Measurements from ENCODE around the gene ITPR2.
"Not testable (repeated sequence)": the region's sequence is repeated elsewhere in the genome, so short reads cannot be mapped to it uniquely, and the experiment has no call there.

ITPR2 gene

GRCh38 chr12:26729137-26729671, 103.8 kb downstream of the ITPR2 start:
- not testable (repeated sequence) for DNase-seq (ENCODE audit: low read depth in 2 of 2)

- DNase-seq (ENCODE audit: low read depth in 2 of 2): no peak
Observed at GRCh38 chr12:26728205-26729050, 104.6 kb downstream of the ITPR2 start.

GRCh38 chr12:26727482-26728204, 105.4 kb downstream of the ITPR2 start:
- DNase-seq (ENCODE audit: low read depth in 2 of 2): no peak

GRCh38 chr12:26726956-26727355, 106.0 kb downstream of the ITPR2 start:
- DNase-seq (ENCODE audit: low read depth in 2 of 2): no peak

GRCh38 chr12:26725276-26725916, 107.6 kb downstream of the ITPR2 start:
- no peak for DNase-seq (ENCODE audit: low read depth in 2 of 2)

- no peak for DNase-seq (ENCODE audit: low read depth in 2 of 2)
Observed at GRCh38 chr12:26724309-26724702, 108.7 kb downstream of the ITPR2 start.

GRCh38 chr12:26723379-26724308, 109.3 kb downstream of the ITPR2 start:
- DNase-seq (ENCODE audit: low read depth in 2 of 2): no peak

- no peak for DNase-seq (ENCODE audit: low read depth in 2 of 2)
Observed at GRCh38 chr12:26721800-26722199, 111.2 kb downstream of the ITPR2 start.

GRCh38 chr12:26719852-26720251, 113.1 kb downstream of the ITPR2 start:
- no peak for DNase-seq (ENCODE audit: low read depth in 2 of 2)

- no peak for DNase-seq (ENCODE audit: low read depth in 2 of 2)
Observed at GRCh38 chr12:26717757-26718156, 115.2 kb downstream of the ITPR2 start.

GRCh38 chr12:26715232-26715631, 117.8 kb downstream of the ITPR2 start:
- DNase-seq (ENCODE audit: low read depth in 2 of 2): no peak

- no peak for DNase-seq (ENCODE audit: low read depth in 2 of 2)
Observed at GRCh38 chr12:26713885-26714383, 119.1 kb downstream of the ITPR2 start.

- no peak for DNase-seq (ENCODE audit: low read depth in 2 of 2)
Observed at GRCh38 chr12:26712892-26713291, 120.1 kb downstream of the ITPR2 start.

- no peak for DNase-seq (ENCODE audit: low read depth in 2 of 2)
Observed at GRCh38 chr12:26711569-26711968, 121.4 kb downstream of the ITPR2 start.

GRCh38 chr12:26711072-26711471, 121.9 kb downstream of the ITPR2 start:
- no peak for DNase-seq (ENCODE audit: low read depth in 2 of 2)

- DNase-seq (ENCODE audit: low read depth in 2 of 2): no peak
Observed at GRCh38 chr12:26705851-26706250, 127.1 kb downstream of the ITPR2 start.

- DNase-seq (ENCODE audit: low read depth in 2 of 2): no peak
Observed at GRCh38 chr12:26704684-26705460, 128.1 kb downstream of the ITPR2 start.

GRCh38 chr12:26704214-26704613, 128.8 kb downstream of the ITPR2 start:
- no peak for DNase-seq (ENCODE audit: low read depth in 2 of 2)

- DNase-seq (ENCODE audit: low read depth in 2 of 2): no peak
Observed at GRCh38 chr12:26702741-26703140, 130.3 kb downstream of the ITPR2 start.

GRCh38 chr12:26701604-26702215, 131.3 kb downstream of the ITPR2 start:
- no peak for DNase-seq (ENCODE audit: low read depth in 2 of 2)

Measured in activated CD4-positive, alpha-beta T cell treated with anti-CD3 and anti-CD28 coated beads for 24 hours (primary cell).